Prostate gland (tissue), 2 donors: ENCODE data around the gene STK11. TPM values are rescaled to one million over a fixed set of nuclear protein-coding genes. Genes with fewer than 3 reads are reported as not detected.

Source experiments
- DNase-seq: peaks from one replicate; pipeline ENCODE4 v3.0.0-alpha.2; 2019; ENCODE audit warnings: low spot score
- H3K27ac ChIP-seq, 2 donors: fragments of 200-600 bp; sonication (generic); 2 replicates each; pipeline ENCODE4 v1.5.1; 2017 to 2019
- H3K27me3 ChIP-seq: fragments of 200-600 bp; sonication (generic); replicated peaks from 2 replicates; pipeline ENCODE4 v1.5.1; 2019; ENCODE audit not compliant: insufficient read depth
- H3K36me3 ChIP-seq, 2 donors: fragments of 200-600 bp; sonication (generic); 1 replicate in 1 of 2; 2 replicates in 1 of 2; pipeline versions ENCODE4 v1.5.1 to v1.8.1; 2017 to 2019
- H3K4me1 ChIP-seq: fragments of 200-600 bp; sonication (generic); replicated peaks from 2 replicates; pipeline ENCODE4 v1.5.1; 2019
- H3K4me3 ChIP-seq, 2 donors: fragments of 200-600 bp; sonication (generic); 2 replicates each; pipeline ENCODE4 v1.5.1; 2017 to 2019
- H3K9me3 ChIP-seq: fragments of 200-600 bp; sonication (generic); 2 replicates; pipeline ENCODE4 v1.5.1; 2017
- CTCF ChIP-seq, 4 experiments: fragments of 200-600 bp in 2 of 4; fragments of 450-650 bp in 2 of 4; sonication (generic) in 2 of 4; IDR thresholded peaks; 1 replicate in 3 of 4; 2 replicates in 1 of 4; pipeline ENCODE4 v1.5.1; 2016 to 2019; ENCODE audit warnings: antibody characterized with exemption in 4 of 4, mild to moderate bottlenecking in 2 of 4, moderate library complexity in 2 of 4
- POLR2A ChIP-seq: fragments of 450-650 bp; IDR thresholded peaks from one replicate; pipeline ENCODE4 v1.6.1; 2016; ENCODE audit warnings: antibody characterized with exemption, mild to moderate bottlenecking
- POLR2AphosphoS5 ChIP-seq: sonication (generic); formaldehyde crosslinking; IDR thresholded peaks from one replicate; pipeline ENCODE4 v1.6.1; 2017; ENCODE audit warnings: antibody characterized with exemption
- WGBS: methylation state at CpG from one replicate; pipeline ENCODE4 v1.1.5; 2018; 5-methylcytosine and 5-hydroxymethylcytosine counted together
- intact Hi-C: fragments of 100-400 bp; cut with DNase I; formaldehyde crosslinking; loops from one replicate; pipeline ENCODE4 v1.14.2; 2022
- total RNA-seq, 2 donors: library from RNA; depleted of rRNA; stranded (reverse); fragments of >200 nt; gene quantifications; one replicate each; pipeline ENCODE4 v1.1.0, GENCODE V29; 2016

The STK11 gene
- total RNA-seq, 2 donors from 2014 or later, result 75.1 to 157 TPM

GRCh38 chr19:1228161-1228957 is 22.8 kb downstream of the STK11 start:
- 95% methylated on average over 100 of the region's 100 CpGs for WGBS
- TF ChIP-seq POLR2A (no peak), POLR2AphosphoS5 (no peak), CTCF (IDR thresholded peaks at IDR 0.05) (no peak)
- Histone ChIP-seq H3K27ac (no peak overlapping the region), H3K4me1 (no peaks in the 10 kb centered on the region), H3K9me3 (no peaks in the 10 kb centered on the region), H3K27me3 (no peaks in the 10 kb centered on the region), H3K36me3 (peaks cover 0 to 10% of the 10 kb centered on the region in 2 donors), H3K4me3 (no peak overlapping the region)
- DNase-seq, result no peak
- intact Hi-C loops, result no loop called here

- intact Hi-C loops, result no loop called here
- H3K9me3 ChIP-seq, result no peaks in the 10 kb centered on the region
- H3K27me3 ChIP-seq, result no peaks in the 10 kb centered on the region
- no peak for TF ChIP-seq CTCF (IDR thresholded peaks at IDR 0.05)
- WGBS, result 96% methylated on average over 135 of the region's 158 CpGs
- H3K4me1 ChIP-seq, result no peaks in the 10 kb centered on the region
- H3K36me3 ChIP-seq, result peaks cover 0 to 10% of the 10 kb centered on the region in 2 donors
- H3K27ac ChIP-seq, result no peak overlapping the region
- no peak overlapping the region for H3K4me3 ChIP-seq
- DNase-seq, result no peak
Observed at GRCh38 chr19:1229056-1229923, 23.7 kb downstream of the STK11 start.

GRCh38 chr19:1229924-1230782 is 24.6 kb downstream of the STK11 start:
- 88% methylated on average over 52 of the region's 61 CpGs for WGBS
- Histone ChIP-seq H3K27ac (no peak overlapping the region), H3K4me3 (no peak overlapping the region), H3K4me1 (no peaks in the 10 kb centered on the region), H3K9me3 (no peaks in the 10 kb centered on the region), H3K27me3 (no peaks in the 10 kb centered on the region), H3K36me3 (peaks cover 0 to 10% of the 10 kb centered on the region in 2 donors)
- TF ChIP-seq POLR2AphosphoS5 (no peak), POLR2A (no peak), CTCF (IDR thresholded peaks at IDR 0.05) (no peak)
- no peak for DNase-seq
- intact Hi-C loops, result no loop called here

GRCh38 chr19:1230783-1231489 is 25.4 kb downstream of the STK11 start:
- no peaks in the 10 kb centered on the region for H3K9me3 ChIP-seq

More at GRCh38 chr19:1230783-1231489, 25.4 kb downstream of the STK11 start:
- no peaks in the 10 kb centered on the region for H3K4me1 ChIP-seq
- peaks cover 0 to 10% of the 10 kb centered on the region in 2 donors for H3K36me3 ChIP-seq
- WGBS, result 78% methylated on average over 35 of the region's 38 CpGs
- H3K4me3 ChIP-seq, result no peak overlapping the region
- intact Hi-C loops, result no loop called here
- no peak overlapping the region for H3K27ac ChIP-seq
- TF ChIP-seq POLR2A (no peak), POLR2AphosphoS5 (no peak), CTCF (IDR thresholded peaks at IDR 0.05) (no peak)
- DNase-seq, result no peak
- H3K27me3 ChIP-seq, result no peaks in the 10 kb centered on the region
